ENCODE data around the gene RAB17. TPM values are rescaled to one million over a fixed set of nuclear protein-coding genes. Genes with fewer than 3 reads are reported as not detected.

The RAB17 gene
- total and polyA plus RNA-seq, 10 of the 15 experiments (the other 5 are each of a cell fraction or from before 2014, with no cell fraction given) = 0.07 to 1.4 (median 0.28) TPM; not detected in 3

GRCh38 chr2:237625216-237625705 is 34.7 kb upstream of the RAB17 start:
- Histone ChIP-seq H3K4me3 (no peak overlapping the region), H3K36me3 (ENCODE audit: control insufficient read depth in 2 of 2, insufficient read depth in 2 of 2, low read length in 1 of 2) (no peaks in the 10 kb centered on the region), H3K9ac (ENCODE audit: control insufficient read depth, insufficient read depth, low read length) (no peak overlapping the region), H3K27ac (ENCODE audit: control insufficient read depth, insufficient read depth) (no peak overlapping the region), H3K4me2 (ENCODE audit: control insufficient read depth, insufficient read depth) (no peak overlapping the region), H4K20me1 (ENCODE audit: control insufficient read depth, insufficient read depth) (no peaks in the 10 kb centered on the region), H3K27me3 (replicated peaks in 1 of 2; ENCODE audit: control insufficient read depth in 2 of 2, insufficient read depth in 2 of 2, low read length in 1 of 2) (peaks cover 7 to 12% of the 10 kb centered on the region in 2 experiments; a peak in 3 of 4 replicates), H3K9me3 (replicated peaks; ENCODE audit: control insufficient read depth, insufficient read depth, low read length) (no peaks in the 10 kb centered on the region), H3K79me2 (ENCODE audit: control insufficient read depth, insufficient read depth, low read length) (no peaks in the 10 kb centered on the region), H2AFZ (ENCODE audit: control insufficient read depth, low read depth, low read length) (no peak overlapping the region), H3K4me1 (ENCODE audit: control insufficient read depth, insufficient read depth, low read length) (no peaks in the 10 kb centered on the region)
- ChIA-PET CTCF (interaction anchor here (0.9 to 1.9 kb wide), 4 partner anchors 8 to 233 kb away, joined by 3 to 6 read pairs (median 3); no protein-coding TSS in a partner anchor), RAD21 (ENCODE audit: unreplicated experiment) (interaction anchor here (1.0 to 1.3 kb wide), 2 partner anchors 12 to 112 kb away, joined by 3 read pairs; no protein-coding TSS in a partner anchor), SMC1A (ENCODE audit: uncharacterized antibody, unreplicated experiment) (interaction anchor here (1.1 to 2.1 kb wide), 3 partner anchors 10 to 120 kb away, joined by 3 to 6 read pairs (median 4); no protein-coding TSS in a partner anchor), POLR2A (no interaction called here)
- DNase-seq (ENCODE audit: low read depth, low spot score) (no peak), FAIRE-seq (no peak), ATAC-seq (no peak)
- in situ Hi-C loops (cut with MboI) (no loop called here), intact Hi-C loops (cut with micrococcal nuclease; ENCODE audit: unreplicated experiment) (no loop called here)
- WGBS (ENCODE audit: insufficient coverage, insufficient replicate concordance, low lambda C conversion rate, missing lambda C conversion rate) = 67% methylated on average over 10 of the region's 10 CpGs
- BruUV-seq (replicated peaks) = no TSS peak
- TF ChIP-seq NR2F1 (conservative IDR thresholded peaks at IDR 0.05) (no peak), SKIL (IDR thresholded peaks at IDR 0.05; ENCODE audit: low read depth, poor library complexity, severe bottlenecking) (no peak), SMC3 (IDR thresholded peaks at IDR 0.05; ENCODE audit: borderline replicate concordance, low read length) (no peak), TAF1 (IDR thresholded peaks at IDR 0.05; ENCODE audit: borderline replicate concordance, low read depth, low read length) (no peak), FOXK2 (IDR thresholded peaks at IDR 0.05) (no peak), PAX5 (IDR thresholded peaks at IDR 0.05; ENCODE audit: borderline replicate concordance, low read depth, low read length) (no peak), ZNF622 (IDR thresholded peaks at IDR 0.05) (no peak), POLR2AphosphoS5 (IDR thresholded peaks at IDR 0.05; ENCODE audit: low read length) (no peak), PRDM15 (CRISPR knock-in tag; IDR thresholded peaks at IDR 0.05) (no peak)
- TF ChIP-seq, protein P1, sequence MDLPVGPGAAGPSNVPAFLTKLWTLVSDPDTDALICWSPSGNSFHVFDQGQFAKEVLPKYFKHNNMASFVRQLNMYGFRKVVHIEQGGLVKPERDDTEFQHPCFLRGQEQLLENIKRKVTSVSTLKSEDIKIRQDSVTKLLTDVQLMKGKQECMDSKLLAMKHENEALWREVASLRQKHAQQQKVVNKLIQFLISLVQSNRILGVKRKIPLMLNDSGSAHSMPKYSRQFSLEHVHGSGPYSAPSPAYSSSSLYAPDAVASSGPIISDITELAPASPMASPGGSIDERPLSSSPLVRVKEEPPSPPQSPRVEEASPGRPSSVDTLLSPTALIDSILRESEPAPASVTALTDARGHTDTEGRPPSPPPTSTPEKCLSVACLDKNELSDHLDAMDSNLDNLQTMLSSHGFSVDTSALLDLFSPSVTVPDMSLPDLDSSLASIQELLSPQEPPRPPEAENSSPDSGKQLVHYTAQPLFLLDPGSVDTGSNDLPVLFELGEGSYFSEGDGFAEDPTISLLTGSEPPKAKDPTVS (IDR thresholded peaks at IDR 0.05; ENCODE audit: low read depth, low read length) = no peak
- TF ChIP-seq, protein P2, sequence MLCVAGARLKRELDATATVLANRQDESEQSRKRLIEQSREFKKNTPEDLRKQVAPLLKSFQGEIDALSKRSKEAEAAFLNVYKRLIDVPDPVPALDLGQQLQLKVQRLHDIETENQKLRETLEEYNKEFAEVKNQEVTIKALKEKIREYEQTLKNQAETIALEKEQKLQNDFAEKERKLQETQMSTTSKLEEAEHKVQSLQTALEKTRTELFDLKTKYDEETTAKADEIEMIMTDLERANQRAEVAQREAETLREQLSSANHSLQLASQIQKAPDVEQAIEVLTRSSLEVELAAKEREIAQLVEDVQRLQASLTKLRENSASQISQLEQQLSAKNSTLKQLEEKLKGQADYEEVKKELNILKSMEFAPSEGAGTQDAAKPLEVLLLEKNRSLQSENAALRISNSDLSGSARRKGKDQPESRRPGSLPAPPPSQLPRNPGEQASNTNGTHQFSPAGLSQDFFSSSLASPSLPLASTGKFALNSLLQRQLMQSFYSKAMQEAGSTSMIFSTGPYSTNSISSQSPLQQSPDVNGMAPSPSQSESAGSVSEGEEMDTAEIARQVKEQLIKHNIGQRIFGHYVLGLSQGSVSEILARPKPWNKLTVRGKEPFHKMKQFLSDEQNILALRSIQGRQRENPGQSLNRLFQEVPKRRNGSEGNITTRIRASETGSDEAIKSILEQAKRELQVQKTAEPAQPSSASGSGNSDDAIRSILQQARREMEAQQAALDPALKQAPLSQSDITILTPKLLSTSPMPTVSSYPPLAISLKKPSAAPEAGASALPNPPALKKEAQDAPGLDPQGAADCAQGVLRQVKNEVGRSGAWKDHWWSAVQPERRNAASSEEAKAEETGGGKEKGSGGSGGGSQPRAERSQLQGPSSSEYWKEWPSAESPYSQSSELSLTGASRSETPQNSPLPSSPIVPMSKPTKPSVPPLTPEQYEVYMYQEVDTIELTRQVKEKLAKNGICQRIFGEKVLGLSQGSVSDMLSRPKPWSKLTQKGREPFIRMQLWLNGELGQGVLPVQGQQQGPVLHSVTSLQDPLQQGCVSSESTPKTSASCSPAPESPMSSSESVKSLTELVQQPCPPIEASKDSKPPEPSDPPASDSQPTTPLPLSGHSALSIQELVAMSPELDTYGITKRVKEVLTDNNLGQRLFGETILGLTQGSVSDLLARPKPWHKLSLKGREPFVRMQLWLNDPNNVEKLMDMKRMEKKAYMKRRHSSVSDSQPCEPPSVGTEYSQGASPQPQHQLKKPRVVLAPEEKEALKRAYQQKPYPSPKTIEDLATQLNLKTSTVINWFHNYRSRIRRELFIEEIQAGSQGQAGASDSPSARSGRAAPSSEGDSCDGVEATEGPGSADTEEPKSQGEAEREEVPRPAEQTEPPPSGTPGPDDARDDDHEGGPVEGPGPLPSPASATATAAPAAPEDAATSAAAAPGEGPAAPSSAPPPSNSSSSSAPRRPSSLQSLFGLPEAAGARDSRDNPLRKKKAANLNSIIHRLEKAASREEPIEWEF (IDR thresholded peaks at IDR 0.05; ENCODE audit: insufficient replicate concordance, low read depth, low read length) = no peak

All from GM12878 (cell line).